ENCODE data around the gene DNASE1L3. TPM values are rescaled to one million over a fixed set of nuclear protein-coding genes. Genes with fewer than 3 reads are reported as not detected.
"Not testable (repeated sequence)": the region's sequence is repeated elsewhere in the genome, so short reads cannot be mapped to it uniquely, and the experiment has no call there.

Gene DNASE1L3
- total and polyA plus RNA-seq, 9 donors: 0.34 to 1.6 (median 0.92) TPM

GRCh38 chr3:58235970-58236369, 25.2 kb upstream of the DNASE1L3 start:
- Histone ChIP-seq H3K4me1 (ENCODE audit: control insufficient read depth, insufficient read depth, low read length) (peaks cover 15% of the 10 kb centered on the region), H3K36me3 (ENCODE audit: control insufficient read depth, insufficient read depth, low read length) (no peaks in the 10 kb centered on the region), H3K4me3 (ENCODE audit: low read length) (no peak overlapping the region), H3K27ac (ENCODE audit: low read length) (no peak overlapping the region), H3K9me3 (replicated peaks; ENCODE audit: control insufficient read depth, low read depth, low read length) (no peaks in the 10 kb centered on the region), H3K27me3 (ENCODE audit: control insufficient read depth, insufficient read depth, low read length) (peaks cover 22% of the 10 kb centered on the region)
- WGBS (ENCODE audit: insufficient coverage): 39% methylated on average over 4 of the region's 4 CpGs
- DNase-seq: no peak

DNA sequence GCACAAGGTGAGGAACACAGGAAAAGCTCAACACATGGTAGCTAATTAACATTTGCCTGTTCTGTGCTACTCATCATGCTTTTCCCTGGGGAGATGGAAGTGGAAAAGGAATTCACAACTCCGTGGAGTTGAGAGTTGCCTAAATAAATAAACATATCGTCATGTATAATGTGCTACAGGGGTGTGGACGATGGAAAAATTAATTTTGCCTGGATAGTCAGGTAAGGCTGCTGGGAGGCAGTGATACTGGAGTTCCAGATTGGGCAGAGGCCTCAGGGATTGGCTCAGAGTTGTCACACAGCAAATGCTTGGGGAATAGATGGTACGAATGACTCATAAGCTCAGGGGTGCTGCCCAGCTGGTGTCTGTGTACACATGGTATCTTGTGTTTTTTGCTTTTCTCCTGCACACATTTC, 23.8 kb upstream of the DNASE1L3 start:
- Histone ChIP-seq H3K4me3 (ENCODE audit: low read length) (no peak overlapping the region), H3K27ac (ENCODE audit: low read length) (no peak overlapping the region), H3K9me3 (replicated peaks; ENCODE audit: control insufficient read depth, low read depth, low read length) (no peaks in the 10 kb centered on the region), H3K4me1 (ENCODE audit: control insufficient read depth, insufficient read depth, low read length) (peaks cover 15% of the 10 kb centered on the region), H3K36me3 (ENCODE audit: control insufficient read depth, insufficient read depth, low read length) (no peaks in the 10 kb centered on the region), H3K27me3 (ENCODE audit: control insufficient read depth, insufficient read depth, low read length) (peaks cover 26% of the 10 kb centered on the region)
- DNase-seq: no peak
- WGBS (ENCODE audit: insufficient coverage): no CpG with 5 or more reads among the region's 4 CpGs

- Histone ChIP-seq H3K4me3 (ENCODE audit: low read length) (no peak overlapping the region), H3K9me3 (replicated peaks; ENCODE audit: control insufficient read depth, low read depth, low read length) (no peaks in the 10 kb centered on the region), H3K27ac (ENCODE audit: low read length) (no peak overlapping the region), H3K27me3 (ENCODE audit: control insufficient read depth, insufficient read depth, low read length) (peaks cover 20% of the 10 kb centered on the region), H3K36me3 (ENCODE audit: control insufficient read depth, insufficient read depth, low read length) (no peaks in the 10 kb centered on the region), H3K4me1 (ENCODE audit: control insufficient read depth, insufficient read depth, low read length) (peaks cover 4% of the 10 kb centered on the region)
- no CpG with 5 or more reads among the region's 2 CpGs for WGBS (ENCODE audit: insufficient coverage)
- DNase-seq: no peak
Observed at GRCh38 chr3:58231666-58232065, 20.9 kb upstream of the DNASE1L3 start.

DNA sequence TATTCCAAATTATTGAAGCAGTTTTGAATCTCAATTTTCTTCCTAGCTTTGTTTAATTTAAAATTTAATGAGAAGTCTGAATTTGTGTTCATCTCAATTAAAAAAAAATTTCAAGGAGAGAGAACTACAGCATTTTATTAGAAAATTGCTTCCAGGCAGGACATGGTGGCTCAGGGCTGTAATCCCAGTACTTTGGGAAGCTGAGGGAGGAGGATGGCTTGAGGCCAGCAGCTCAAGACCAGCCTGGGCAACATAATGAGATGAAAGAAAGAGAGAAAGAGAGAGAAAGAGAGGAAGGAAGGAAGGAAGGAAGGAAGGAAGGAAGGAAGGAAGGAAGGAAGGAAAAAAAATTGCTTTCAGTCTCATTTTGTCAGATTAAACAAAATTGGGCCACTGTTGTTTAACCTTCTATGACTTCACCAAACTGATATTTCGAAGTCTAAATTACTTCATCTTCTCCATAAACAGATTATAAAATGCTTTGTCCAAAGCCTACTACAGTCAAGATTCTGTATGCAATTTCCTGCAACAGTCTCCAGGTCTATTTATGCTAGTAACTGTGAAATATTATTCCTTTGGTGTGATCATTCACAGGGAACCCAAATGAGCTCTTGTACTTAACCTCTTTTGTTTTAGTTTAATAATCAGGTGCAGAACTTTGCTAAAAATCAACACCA, 20.2 kb upstream of the DNASE1L3 start:
- WGBS (ENCODE audit: insufficient coverage): no CpG with 5 or more reads among the region's 1 CpG
- H3K27ac ChIP-seq (ENCODE audit: low read length): no peak overlapping the region
- no peak overlapping the region for H3K4me3 ChIP-seq (ENCODE audit: low read length)

GRCh38 chr3:58227933-58228332, 17.2 kb upstream of the DNASE1L3 start:
- not testable (repeated sequence) for H3K4me3 ChIP-seq (ENCODE audit: low read length); H3K9me3 ChIP-seq (replicated peaks; ENCODE audit: control insufficient read depth, low read depth, low read length); H3K27ac ChIP-seq (ENCODE audit: low read length); H3K4me1 ChIP-seq (ENCODE audit: control insufficient read depth, insufficient read depth, low read length); DNase-seq; H3K36me3 ChIP-seq (ENCODE audit: control insufficient read depth, insufficient read depth, low read length); H3K27me3 ChIP-seq (ENCODE audit: control insufficient read depth, insufficient read depth, low read length)
- whole genome bisulfite sequencing (ENCODE audit: insufficient coverage): 100% methylated on average over 1 of the region's 3 CpGs

More for the DNA sequence above, 20.2 kb upstream of the DNASE1L3 start:
- no peak for DNase-seq
- Histone ChIP-seq H3K9me3 (replicated peaks; ENCODE audit: control insufficient read depth, low read depth, low read length) (no peaks in the 10 kb centered on the region), H3K27me3 (ENCODE audit: control insufficient read depth, insufficient read depth, low read length) (peaks cover 16% of the 10 kb centered on the region), H3K36me3 (ENCODE audit: control insufficient read depth, insufficient read depth, low read length) (no peaks in the 10 kb centered on the region), H3K4me1 (ENCODE audit: control insufficient read depth, insufficient read depth, low read length) (no peaks in the 10 kb centered on the region)

DNA sequence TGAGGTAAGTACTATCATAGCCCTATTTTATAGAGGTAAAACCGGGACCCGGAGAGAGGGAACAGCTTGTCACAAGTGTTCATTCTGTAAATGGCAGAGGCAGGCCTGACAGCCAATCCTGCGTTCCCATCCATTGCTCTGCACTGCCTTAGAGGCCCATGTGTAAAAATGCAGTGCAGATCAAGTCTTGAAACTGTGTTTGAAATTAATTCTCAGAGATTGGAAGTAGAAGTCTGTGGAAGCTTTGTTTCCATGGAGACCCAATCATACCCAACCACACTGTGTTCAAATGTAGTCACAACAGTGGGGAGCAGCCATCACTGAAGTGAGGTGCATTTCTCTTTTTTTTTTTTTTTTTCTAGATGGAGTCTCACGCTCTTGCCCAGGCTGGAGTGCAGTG, 13.1 kb upstream of the DNASE1L3 start:
- H3K4me3 ChIP-seq (ENCODE audit: low read length): no peak overlapping the region
- DNase-seq: no peak
- H3K27me3 ChIP-seq (ENCODE audit: control insufficient read depth, insufficient read depth, low read length): no peaks in the 10 kb centered on the region
- WGBS (ENCODE audit: insufficient coverage): 79% methylated on average over 3 of the region's 4 CpGs
- H3K4me1 ChIP-seq (ENCODE audit: control insufficient read depth, insufficient read depth, low read length): no peaks in the 10 kb centered on the region
- no peaks in the 10 kb centered on the region for H3K9me3 ChIP-seq (replicated peaks; ENCODE audit: control insufficient read depth, low read depth, low read length)
- no peaks in the 10 kb centered on the region for H3K36me3 ChIP-seq (ENCODE audit: control insufficient read depth, insufficient read depth, low read length)
- no peak overlapping the region for H3K27ac ChIP-seq (ENCODE audit: low read length)

DNA sequence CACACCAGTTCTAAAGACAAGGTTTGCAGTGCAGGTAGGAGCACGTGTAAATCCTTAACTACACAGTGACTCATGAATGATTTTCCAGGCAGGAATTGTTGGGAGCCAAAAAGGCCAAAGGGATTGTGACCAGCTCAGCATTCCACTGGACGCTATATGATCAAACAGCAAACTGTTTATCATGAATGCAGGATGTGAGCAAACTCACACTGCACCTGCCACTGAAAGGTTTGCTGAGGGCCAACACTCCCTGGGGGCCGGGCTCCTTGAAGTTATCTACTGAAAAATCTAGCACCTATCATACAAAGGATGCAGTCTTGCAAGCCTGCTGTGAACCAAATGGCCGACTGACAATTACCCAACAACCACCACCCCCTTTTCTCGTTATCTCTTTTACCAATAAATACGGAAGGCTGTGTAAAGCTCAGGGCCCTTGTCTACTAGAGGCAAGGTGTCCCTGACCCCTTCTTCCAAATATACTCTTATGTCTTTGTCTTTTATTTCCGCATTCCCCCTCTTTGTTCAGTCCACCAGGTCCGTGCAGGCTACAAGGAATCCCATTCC, 11.5 kb upstream of the DNASE1L3 start:
- Histone ChIP-seq H3K9me3 (replicated peaks; ENCODE audit: control insufficient read depth, low read depth, low read length) (no peaks in the 10 kb centered on the region), H3K4me1 (ENCODE audit: control insufficient read depth, insufficient read depth, low read length) (peaks cover 3% of the 10 kb centered on the region), H3K27me3 (ENCODE audit: control insufficient read depth, insufficient read depth, low read length) (no peaks in the 10 kb centered on the region), H3K4me3 (ENCODE audit: low read length) (no peak overlapping the region), H3K36me3 (ENCODE audit: control insufficient read depth, insufficient read depth, low read length) (no peaks in the 10 kb centered on the region), H3K27ac (ENCODE audit: low read length) (no peak overlapping the region)
- no peak for DNase-seq
- 31% methylated on average over 7 of the region's 8 CpGs for WGBS (ENCODE audit: insufficient coverage)

GRCh38 chr3:58218904-58219303, 8.1 kb upstream of the DNASE1L3 start:
- Histone ChIP-seq H3K36me3 (ENCODE audit: control insufficient read depth, insufficient read depth, low read length) (no peaks in the 10 kb centered on the region), H3K27me3 (ENCODE audit: control insufficient read depth, insufficient read depth, low read length) (no peaks in the 10 kb centered on the region), H3K4me1 (ENCODE audit: control insufficient read depth, insufficient read depth, low read length) (peaks cover 17% of the 10 kb centered on the region), H3K4me3 (ENCODE audit: low read length) (no peak overlapping the region), H3K27ac (ENCODE audit: low read length) (no peak overlapping the region), H3K9me3 (replicated peaks; ENCODE audit: control insufficient read depth, low read depth, low read length) (no peaks in the 10 kb centered on the region)
- DNase-seq: no peak
- WGBS (ENCODE audit: insufficient coverage): no CpG with 5 or more reads among the region's 1 CpG

DNA sequence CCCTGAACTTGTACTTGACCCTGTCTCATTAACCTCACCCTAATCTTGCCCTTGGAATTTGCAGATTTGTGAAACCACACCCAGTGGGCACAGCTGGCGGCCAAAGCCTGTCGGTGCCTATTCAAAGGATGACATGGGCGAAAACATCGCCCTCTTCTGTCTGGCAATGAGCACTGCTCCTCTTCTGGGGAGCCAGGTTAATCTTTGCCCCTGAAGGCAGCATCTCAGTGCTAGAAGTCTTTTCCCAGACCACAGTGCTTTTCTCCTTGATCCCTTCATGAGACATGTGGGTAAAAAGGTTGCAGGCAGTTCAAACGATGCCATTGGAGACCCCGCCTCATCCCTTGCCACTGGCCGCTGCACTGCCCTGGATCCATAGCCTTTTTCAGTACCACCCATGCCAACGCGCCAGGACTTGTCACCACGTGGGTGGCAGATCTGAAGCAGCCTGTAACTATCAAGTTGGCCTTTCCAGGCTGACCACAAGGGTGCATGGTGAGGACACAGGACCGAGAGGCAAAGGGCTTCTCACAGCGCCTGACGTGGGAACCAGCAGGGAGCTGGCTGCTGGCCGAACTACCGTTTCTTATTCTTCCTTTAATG, 6.5 kb upstream of the DNASE1L3 start:
- Histone ChIP-seq H3K9me3 (replicated peaks; ENCODE audit: control insufficient read depth, low read depth, low read length) (no peaks in the 10 kb centered on the region), H3K27ac (ENCODE audit: low read length) (no peak overlapping the region), H3K27me3 (ENCODE audit: control insufficient read depth, insufficient read depth, low read length) (no peaks in the 10 kb centered on the region), H3K36me3 (ENCODE audit: control insufficient read depth, insufficient read depth, low read length) (no peaks in the 10 kb centered on the region), H3K4me3 (ENCODE audit: low read length) (no peak overlapping the region), H3K4me1 (ENCODE audit: control insufficient read depth, insufficient read depth, low read length) (peaks cover 17% of the 10 kb centered on the region)
- WGBS (ENCODE audit: insufficient coverage): 21% methylated on average over 10 of the region's 15 CpGs
- peak; percentile 56 for DNase-seq

- no peaks in the 10 kb centered on the region for H3K9me3 ChIP-seq (replicated peaks; ENCODE audit: control insufficient read depth, low read depth, low read length)
- 71% methylated on average over 7 of the region's 10 CpGs for WGBS (ENCODE audit: insufficient coverage)
- DNase-seq: no peak
- H3K27ac ChIP-seq (ENCODE audit: low read length): no peak overlapping the region
- H3K4me1 ChIP-seq (ENCODE audit: control insufficient read depth, insufficient read depth, low read length): peaks cover 17% of the 10 kb centered on the region
- H3K4me3 ChIP-seq (ENCODE audit: low read length): no peak overlapping the region
- H3K36me3 ChIP-seq (ENCODE audit: control insufficient read depth, insufficient read depth, low read length): no peaks in the 10 kb centered on the region
- no peaks in the 10 kb centered on the region for H3K27me3 ChIP-seq (ENCODE audit: control insufficient read depth, insufficient read depth, low read length)
Observed at GRCh38 chr3:58216496-58217195, 5.9 kb upstream of the DNASE1L3 start.

Data from muscle of leg (tissue), 11 donors.